ENCODE data around the gene IRF7. TPM values are rescaled to one million over a fixed set of nuclear protein-coding genes. Genes with fewer than 3 reads are reported as not detected.

Gene IRF7
- total and polyA plus RNA-seq, 11 donors, result 5.5 to 30.6 (median 14.9) TPM

- intact Hi-C loops (cut with DNase I), result loop anchor here in 1 of 10 donors (5.0 kb wide), 1 partner anchor 42 kb away; the partner anchor contains the start of gene PHRF1
- 89 to 95% (median 94%) methylated on average over 20 to 24 of the region's 24 CpGs for WGBS, 4 donors
- Histone ChIP-seq H3K27ac (no peak overlapping the region), H3K27me3 (peaks cover 0 to 2% (median 0%) of the 10 kb centered on the region in 9 donors), H3K9me3 (no peaks in the 10 kb centered on the region), H3K36me3 (peaks cover 0 to 13% (median 0%) of the 10 kb centered on the region in 9 donors), H3K4me1 (peaks cover 8 to 26% (median 17%) of the 10 kb centered on the region in 12 donors), H3K4me3 (no peak overlapping the region)
- TF ChIP-seq POLR2A (IDR thresholded peaks at IDR 0.05) (no peak), CTCF (IDR thresholded peaks at IDR 0.05) (no peak)
- ATAC-seq (no peak), DNase-seq (no peak)
These were observed 3.3 kb upstream of the IRF7 start for GRCh38 chr11:618856-619627.

- ATAC-seq (no peak), DNase-seq (no peak)
- Histone ChIP-seq H3K4me3 (no peak overlapping the region), H3K36me3 (peaks cover 0 to 20% (median 3%) of the 10 kb centered on the region in 9 donors), H3K4me1 (peaks cover 8 to 34% (median 21%) of the 10 kb centered on the region in 12 donors), H3K27me3 (no peaks in the 10 kb centered on the region), H3K27ac (no peak overlapping the region), H3K9me3 (no peaks in the 10 kb centered on the region)
- WGBS, 4 donors, result 92 to 96% (median 94%) methylated on average over 23 to 25 of the region's 25 CpGs
- intact Hi-C loops (cut with DNase I), result loop anchor here in 1 of 10 donors (5.0 kb wide), 1 partner anchor 41 kb away; the partner anchor contains the start of gene PHRF1
- TF ChIP-seq POLR2A (IDR thresholded peaks at IDR 0.05), result no peak
These were observed 2.3 kb upstream of the IRF7 start for GRCh38 chr11:617912-618682.

- Histone ChIP-seq H3K4me3 (peak overlapping the region in 1 of 12 donors; percentile 90), H3K9me3 (no peaks in the 10 kb centered on the region), H3K36me3 (peaks cover 0 to 28% (median 10%) of the 10 kb centered on the region in 9 donors), H3K27me3 (no peaks in the 10 kb centered on the region), H3K27ac (no peak overlapping the region), H3K4me1 (peaks cover 8 to 38% (median 22%) of the 10 kb centered on the region in 12 donors)
- no peak for TF ChIP-seq CTCF (IDR thresholded peaks at IDR 0.05)
- no peak for TF ChIP-seq POLR2A (IDR thresholded peaks at IDR 0.05)
- intact Hi-C loops (cut with DNase I), result loop anchor here in 1 of 10 donors (5.0 kb wide), 1 partner anchor 40 kb away; the partner anchor contains the start of gene PHRF1
- DNase-seq (peak in 1 of 5 donors; percentile 67), ATAC-seq (no peak)
- WGBS, 4 donors, result 92 to 95% (median 94%) methylated on average over 33 to 57 of the region's 57 CpGs
These were observed 1.6 kb upstream of the IRF7 start for GRCh38 chr11:617199-617911.

Data from heart left ventricle (tissue), 16 donors.